ENCODE measurements around the gene ESRP2.

The ESRP2 gene

DNA sequence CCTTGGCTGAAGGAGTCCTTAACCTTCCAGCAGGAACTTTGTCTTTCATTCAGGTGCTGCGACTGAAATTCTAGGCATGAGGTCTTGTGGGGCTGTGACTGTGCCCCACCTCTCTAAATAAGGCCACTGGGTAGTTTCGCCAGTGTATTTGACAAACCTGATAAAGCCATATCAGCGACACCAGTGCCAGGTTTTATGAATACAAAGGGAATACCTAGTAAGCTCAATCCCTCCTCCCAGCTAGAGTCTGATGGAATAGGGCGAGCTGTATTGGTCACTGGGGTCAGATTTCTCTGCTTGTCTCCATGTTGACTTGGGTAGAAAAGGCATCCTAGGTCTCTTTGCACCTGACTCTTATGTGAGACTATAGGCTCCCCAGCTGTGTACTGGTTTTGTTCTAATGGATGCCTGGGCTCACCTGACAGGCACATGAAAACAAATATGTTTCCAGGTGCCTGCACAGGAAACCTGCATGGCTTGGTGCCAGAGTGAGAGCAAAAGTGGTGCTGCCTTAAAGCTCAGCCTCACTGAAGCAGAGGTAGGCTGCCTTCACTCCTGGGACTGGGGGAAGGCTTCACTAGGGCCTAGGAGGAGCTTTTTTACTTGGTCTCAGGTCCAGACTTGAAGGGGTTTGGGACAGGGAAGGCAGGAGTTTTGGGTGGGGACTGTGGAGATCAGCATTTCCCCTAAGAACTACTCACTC lies 36.7 kb upstream of the ESRP2 start:
- no peak for DNase-seq
- no peak for TF ChIP-seq POLR2A (IDR thresholded peaks at IDR 0.05; ENCODE audit: low read length)
- no peak for TF ChIP-seq GATA1 (IDR thresholded peaks at IDR 0.05; ENCODE audit: low read depth, low read length)

GRCh38 chr16:68270353-68270752 lies 34.4 kb upstream of the ESRP2 start:
- TF ChIP-seq GATA1 (IDR thresholded peaks at IDR 0.05; ENCODE audit: low read depth, low read length), result no peak
- TF ChIP-seq POLR2A (IDR thresholded peaks at IDR 0.05; ENCODE audit: low read length), result no peak
- no peak for DNase-seq

DNA sequence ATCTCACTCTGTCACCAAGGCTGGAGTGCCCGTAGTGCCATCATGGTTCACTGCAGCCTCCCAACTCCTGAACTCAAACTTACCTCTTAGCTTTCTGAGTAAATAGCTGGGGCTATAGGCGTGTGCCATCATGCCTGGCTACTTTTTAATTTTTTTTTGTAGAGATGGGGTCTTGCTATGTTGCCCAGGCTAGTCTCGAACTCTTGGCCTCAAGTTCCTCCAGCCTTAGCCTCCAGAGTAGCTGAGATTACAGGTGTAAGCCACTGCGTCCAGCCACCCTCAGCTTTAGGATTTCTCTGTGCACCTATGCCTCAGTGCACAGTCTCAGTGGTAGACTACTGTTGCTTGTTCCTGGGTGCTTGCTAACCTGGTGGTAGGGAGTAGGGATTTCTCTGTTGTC lies 33.9 kb upstream of the ESRP2 start:
- TF ChIP-seq GATA1 (IDR thresholded peaks at IDR 0.05; ENCODE audit: low read depth, low read length), result no peak
- TF ChIP-seq POLR2A (IDR thresholded peaks at IDR 0.05; ENCODE audit: low read length), result no peak
- no peak for DNase-seq

DNA sequence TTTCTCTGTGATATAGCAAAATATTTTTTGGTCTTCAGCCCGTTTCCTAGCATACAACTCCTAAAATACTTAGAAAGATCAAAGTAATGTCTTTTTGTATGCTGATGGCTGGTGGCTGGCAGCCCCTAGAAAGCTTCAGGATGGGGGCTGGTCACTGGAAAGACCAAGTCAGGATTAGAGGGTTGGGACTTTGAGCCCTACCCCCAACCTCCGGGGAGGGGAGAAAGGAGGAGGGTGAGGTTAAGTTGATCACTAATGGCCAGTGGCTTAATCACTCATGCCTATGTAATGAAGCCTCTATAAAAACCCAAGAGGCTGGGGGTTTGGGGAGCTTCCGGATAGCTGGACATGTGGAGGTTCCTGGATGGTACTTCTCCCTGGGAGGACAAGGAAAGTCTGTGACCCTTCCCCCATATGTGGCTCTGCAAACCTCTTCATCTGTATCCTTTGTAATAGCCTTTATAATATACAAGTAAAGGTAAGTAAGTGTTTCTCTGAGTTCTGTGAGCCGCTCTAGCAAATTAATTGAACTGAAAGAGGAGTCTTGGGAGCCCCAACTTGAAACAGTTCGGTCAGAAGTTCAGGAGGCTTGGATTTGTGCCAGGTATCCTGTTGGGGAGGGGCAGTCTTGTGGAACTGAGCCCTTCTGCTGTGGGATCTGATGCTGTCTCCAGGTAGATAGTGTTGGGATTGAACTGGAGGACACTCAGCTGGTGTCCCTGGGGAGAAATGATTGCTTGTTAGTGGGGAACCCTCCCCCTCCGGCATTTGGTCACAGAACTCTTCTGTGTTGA lies 31.9 kb upstream of the ESRP2 start:
- DNase-seq, result no peak

GRCh38 chr16:68265078-68265920 lies 29.4 kb upstream of the ESRP2 start:
- peak; percentile 65 to 69 for DNase-seq
- TF ChIP-seq POLR2A (IDR thresholded peaks at IDR 0.05; ENCODE audit: low read length) (no peak), GATA1 (IDR thresholded peaks at IDR 0.05; ENCODE audit: low read depth, low read length) (no peak)

More for the DNA sequence above, 31.9 kb upstream of the ESRP2 start:
- TF ChIP-seq GATA1 (IDR thresholded peaks at IDR 0.05; ENCODE audit: low read depth, low read length) (no peak), POLR2A (IDR thresholded peaks at IDR 0.05; ENCODE audit: low read length) (no peak)

GRCh38 chr16:68264128-68265077 lies 28.5 kb upstream of the ESRP2 start, which contains the start of gene SLC7A6:
Gene SLC7A6, plus strand, starts transcription at chr16:68264526. Its CDS starts 10,201 bp downstream, at chr16:68274727.
- TF ChIP-seq POLR2A (IDR thresholded peaks at IDR 0.05; ENCODE audit: low read length) (peak; percentile 66), GATA1 (IDR thresholded peaks at IDR 0.05; ENCODE audit: low read depth, low read length) (no peak)
- DNase-seq, result peak; percentile 91 to 95

- TF ChIP-seq POLR2A (IDR thresholded peaks at IDR 0.05; ENCODE audit: low read length) (no peak), GATA1 (IDR thresholded peaks at IDR 0.05; ENCODE audit: low read depth, low read length) (no peak)
Observed at GRCh38 chr16:68263559-68264127, 27.7 kb upstream of the ESRP2 start.

GRCh38 chr16:68259007-68259825 lies 23.3 kb upstream of the ESRP2 start:
- no peak for TF ChIP-seq GATA1 (IDR thresholded peaks at IDR 0.05; ENCODE audit: low read depth, low read length)
- TF ChIP-seq POLR2A (IDR thresholded peaks at IDR 0.05; ENCODE audit: low read length), result no peak
- no peak for DNase-seq

More at GRCh38 chr16:68263559-68264127, 27.7 kb upstream of the ESRP2 start:
- DNase-seq, result no peak

GRCh38 chr16:68257906-68258800 lies 22.2 kb upstream of the ESRP2 start:
- TF ChIP-seq POLR2A (IDR thresholded peaks at IDR 0.05; ENCODE audit: low read length) (no peak), GATA1 (IDR thresholded peaks at IDR 0.05; ENCODE audit: low read depth, low read length) (no peak)

GRCh38 chr16:68257251-68257905 lies 21.5 kb upstream of the ESRP2 start:
- no peak for DNase-seq
- TF ChIP-seq POLR2A (IDR thresholded peaks at IDR 0.05; ENCODE audit: low read length) (no peak), GATA1 (IDR thresholded peaks at IDR 0.05; ENCODE audit: low read depth, low read length) (no peak)

More at GRCh38 chr16:68257906-68258800, 22.2 kb upstream of the ESRP2 start:
- DNase-seq, result peak in 1 of 2 experiments; percentile 18
